ENCODE results near the gene CHAD. TPM values are rescaled to one million over a fixed set of nuclear protein-coding genes. Genes with fewer than 3 reads are reported as not detected.
"Not testable (repeated sequence)": the region's sequence is repeated elsewhere in the genome, so short reads cannot be mapped to it uniquely, and the experiment has no call there.

The CHAD gene
- total and polyA plus RNA-seq, 2 experiments from 2014 or later, result not detected

GRCh38 chr17:50478391-50479381 is 10.0 kb upstream of the CHAD start, which contains the start of gene RSAD1:
Gene RSAD1, plus strand, starts transcription at chr17:50478860. Its CDS starts 25 bp downstream, at chr17:50478885.
- peak within 1 kb of the TSS; percentile 88 for H3K4me3 ChIP-seq
- H3K79me2 ChIP-seq (ENCODE audit: insufficient read depth), result peaks cover 18% of the 10 kb centered on the region
- peak within 1 kb of the TSS; percentile 67 for H3K27ac ChIP-seq
- no peaks in the 10 kb centered on the region for H3K36me3 ChIP-seq (ENCODE audit: low read depth)
- H3F3A ChIP-seq (ENCODE audit: insufficient read depth), result peaks cover 33% of the 10 kb centered on the region
- WGBS, 2 experiments (ENCODE audit: low coverage in 1 of 2, low lambda C conversion rate in 2 of 2, missing lambda C conversion rate in 2 of 2), result 2 to 3% methylated on average over 41 to 70 of the region's 75 CpGs
- H3K9me3 ChIP-seq (ENCODE audit: low read depth), result no peaks in the 10 kb centered on the region
- peak; percentile 94 for DNase-seq
- in situ Hi-C loops (cut with MboI), result loop anchor here (25.0 kb wide), 1 partner anchor 109 kb away; no protein-coding TSS in a partner anchor
- no peaks in the 10 kb centered on the region for H3K9me2 ChIP-seq (ENCODE audit: insufficient read depth)
- H3K9ac ChIP-seq, result peak within 1 kb of the TSS; percentile 82
- no peaks in the 10 kb centered on the region for H3K27me3 ChIP-seq (replicated peaks; ENCODE audit: insufficient read depth)
- H3K4me2 ChIP-seq (ENCODE audit: unreplicated experiment), result peak within 1 kb of the TSS; percentile 91
- no peaks in the 10 kb centered on the region for H4K20me1 ChIP-seq (ENCODE audit: insufficient read depth)
- peaks cover 8% of the 10 kb centered on the region for H3K4me1 ChIP-seq (ENCODE audit: insufficient read depth)
- H2AFZ ChIP-seq, result peak within 1 kb of the TSS; percentile 87
- TF ChIP-seq EZH2phosphoT487 (IDR thresholded peaks at IDR 0.05; ENCODE audit: insufficient read depth, low read depth) (no peak), EZH2 (IDR thresholded peaks at IDR 0.05; ENCODE audit: insufficient read depth, poor library complexity, severe bottlenecking) (no peak)

- H3K27me3 ChIP-seq (replicated peaks; ENCODE audit: insufficient read depth), result no peaks in the 10 kb centered on the region
- H3K4me1 ChIP-seq (ENCODE audit: insufficient read depth), result peaks cover 5% of the 10 kb centered on the region
- no peaks in the 10 kb centered on the region for H3K9me2 ChIP-seq (ENCODE audit: insufficient read depth)
- 78 to 86% methylated on average over 7 of the region's 7 CpGs for WGBS, 2 experiments (ENCODE audit: low coverage in 1 of 2, low lambda C conversion rate in 2 of 2, missing lambda C conversion rate in 2 of 2)
- peak overlapping the region; percentile 87 for H2AFZ ChIP-seq
- H3K27ac ChIP-seq, result peak overlapping the region; percentile 67
- H3K9me3 ChIP-seq (ENCODE audit: low read depth), result no peaks in the 10 kb centered on the region
- peaks cover 33% of the 10 kb centered on the region for H3F3A ChIP-seq (ENCODE audit: insufficient read depth)
- no peaks in the 10 kb centered on the region for H4K20me1 ChIP-seq (ENCODE audit: insufficient read depth)
- H3K36me3 ChIP-seq (ENCODE audit: low read depth), result no peaks in the 10 kb centered on the region
- peak overlapping the region; percentile 82 for H3K9ac ChIP-seq
- peak overlapping the region; percentile 91 for H3K4me2 ChIP-seq (ENCODE audit: unreplicated experiment)
- peaks cover 18% of the 10 kb centered on the region for H3K79me2 ChIP-seq (ENCODE audit: insufficient read depth)
- peak overlapping the region; percentile 88; the same call in 1 of the 2 replicates for H3K4me3 ChIP-seq
- no peak for DNase-seq
- TF ChIP-seq EZH2phosphoT487 (IDR thresholded peaks at IDR 0.05; ENCODE audit: insufficient read depth, low read depth) (no peak), EZH2 (IDR thresholded peaks at IDR 0.05; ENCODE audit: insufficient read depth, poor library complexity, severe bottlenecking) (no peak)
- in situ Hi-C loops (cut with MboI), result loop anchor here (25.0 kb wide), 1 partner anchor 109 kb away; no protein-coding TSS in a partner anchor
Observed at GRCh38 chr17:50477976-50478375, 9.3 kb upstream of the CHAD start.

GRCh38 chr17:50476545-50477315 is 8.1 kb upstream of the CHAD start:
- 56 to 57% methylated on average over 18 of the region's 18 CpGs for WGBS, 2 experiments (ENCODE audit: low coverage in 1 of 2, low lambda C conversion rate in 2 of 2, missing lambda C conversion rate in 2 of 2)
- no peaks in the 10 kb centered on the region for H4K20me1 ChIP-seq (ENCODE audit: insufficient read depth)
- no peak overlapping the region for H3K4me2 ChIP-seq (ENCODE audit: unreplicated experiment)
- H3K9ac ChIP-seq, result no peak overlapping the region
- no peaks in the 10 kb centered on the region for H3K4me1 ChIP-seq (ENCODE audit: insufficient read depth)
- H2AFZ ChIP-seq, result no peak overlapping the region
- H3K9me3 ChIP-seq (ENCODE audit: low read depth), result no peaks in the 10 kb centered on the region
- in situ Hi-C loops (cut with MboI), result loop anchor here (25.0 kb wide), 1 partner anchor 111 kb away; no protein-coding TSS in a partner anchor
- H3K27me3 ChIP-seq (replicated peaks; ENCODE audit: insufficient read depth), result no peaks in the 10 kb centered on the region
- no peaks in the 10 kb centered on the region for H3K9me2 ChIP-seq (ENCODE audit: insufficient read depth)
- H3K36me3 ChIP-seq (ENCODE audit: low read depth), result no peaks in the 10 kb centered on the region
- peaks cover 18% of the 10 kb centered on the region for H3K79me2 ChIP-seq (ENCODE audit: insufficient read depth)
- H3F3A ChIP-seq (ENCODE audit: insufficient read depth), result peaks cover 29% of the 10 kb centered on the region
- no peak overlapping the region for H3K27ac ChIP-seq
- no peak for TF ChIP-seq EZH2phosphoT487 (IDR thresholded peaks at IDR 0.05; ENCODE audit: insufficient read depth, low read depth)
- TF ChIP-seq EZH2 (IDR thresholded peaks at IDR 0.05; ENCODE audit: insufficient read depth, poor library complexity, severe bottlenecking), result no peak
- no peak overlapping the region for H3K4me3 ChIP-seq
- DNase-seq, result no peak

GRCh38 chr17:50475775-50476544 is 7.3 kb upstream of the CHAD start:
- H3K9me3 ChIP-seq (ENCODE audit: low read depth); H3K27ac ChIP-seq; H4K20me1 ChIP-seq (ENCODE audit: insufficient read depth); H3K4me2 ChIP-seq (ENCODE audit: unreplicated experiment); H3K27me3 ChIP-seq (replicated peaks; ENCODE audit: insufficient read depth); H2AFZ ChIP-seq; H3K9ac ChIP-seq; H3K9me2 ChIP-seq (ENCODE audit: insufficient read depth); H3K36me3 ChIP-seq (ENCODE audit: low read depth); H3K4me1 ChIP-seq (ENCODE audit: insufficient read depth); H3K4me3 ChIP-seq; DNase-seq: not testable (repeated sequence)
- 6 to 18% methylated on average over 2 to 33 of the region's 33 CpGs for WGBS, 2 experiments (ENCODE audit: low coverage in 1 of 2, low lambda C conversion rate in 2 of 2, missing lambda C conversion rate in 2 of 2)
- Histone ChIP-seq H3K79me2 (ENCODE audit: insufficient read depth) (peaks cover 12% of the 10 kb centered on the region), H3F3A (ENCODE audit: insufficient read depth) (peaks cover 23% of the 10 kb centered on the region)
- in situ Hi-C loops (cut with MboI), result loop anchor here (25.0 kb wide), 1 partner anchor 111 kb away; no protein-coding TSS in a partner anchor
